HepG2 (cell line): ENCODE data around the gene ZNF584. TPM values are rescaled to one million over a fixed set of nuclear protein-coding genes. Genes with fewer than 3 reads are reported as not detected.
A peak's percentile ranks its signal among the peaks of the same experiment; 100 is the strongest.

Experiments used
- GABPA ChIP-seq, 2 experiments: IDR thresholded peaks; 2 replicates each; pipeline ENCODE4 v1.6.1; 2011 to 2016; ENCODE audit warnings: low read depth in 2 of 2, low read length in 1 of 2, missing biosample characterization in 1 of 2, missing genetic modification characterization in 1 of 2
- GATAD2A ChIP-seq: IDR thresholded peaks from 2 replicates; pipeline ENCODE4 v1.6.1; 2016
- GFI1 ChIP-seq: sonication (generic); formaldehyde crosslinking; IDR thresholded peaks from 2 replicates; pipeline ENCODE4 v1.5.0; 2020; ENCODE audit warnings: missing genetic modification reagents, mild to moderate bottlenecking, borderline replicate concordance
- KAT2B ChIP-seq: fragments of 150-350 bp; IDR thresholded peaks from 2 replicates; pipeline ENCODE4 v1.6.1; 2014; ENCODE audit warnings: low read depth, low read length, borderline replicate concordance
- KDM1A ChIP-seq: IDR thresholded peaks from 2 replicates; pipeline ENCODE4 v1.6.1; 2016; ENCODE audit warnings: missing compliant biosample characterization
- NCOR1 ChIP-seq: fragments of 200-600 bp; sonication (generic); IDR thresholded peaks from 2 replicates; pipeline ENCODE4 v1.7.0; 2017; ENCODE audit warnings: antibody characterized with exemption, low read length, borderline replicate concordance
- NFYC ChIP-seq: IDR thresholded peaks from 2 replicates; pipeline ENCODE4 v1.6.1; 2016; ENCODE audit warnings: missing genetic modification reagents, missing compliant biosample characterization
- RBM39 ChIP-seq: fragments of 200-400 bp; formaldehyde crosslinking; IDR thresholded peaks from one replicate; pipeline ENCODE4 v1.6.1; 2018; ENCODE audit warnings: antibody characterized with exemption, mild to moderate bottlenecking, low read depth, low read length; ENCODE audit not compliant: poor library complexity, severe bottlenecking
- REXO4 ChIP-seq: sonication (generic); formaldehyde crosslinking; IDR thresholded peaks from 2 replicates; pipeline ENCODE4 v1.8.0; 2022; ENCODE audit warnings: missing genetic modification reagents, mild to moderate bottlenecking, borderline replicate concordance
- TBX3 ChIP-seq: fragments of 450-650 bp; IDR thresholded peaks from 2 replicates; pipeline ENCODE4 v1.6.1; 2017; ENCODE audit warnings: antibody characterized with exemption, mild to moderate bottlenecking, inconsistent platforms, borderline replicate concordance
- TOE1 ChIP-seq: sonication (generic); formaldehyde crosslinking; IDR thresholded peaks from 2 replicates; pipeline ENCODE4 v1.4.0; 2020; ENCODE audit warnings: mild to moderate bottlenecking, missing genetic modification reagents
- ZFP62 ChIP-seq: sonication (generic); formaldehyde crosslinking; IDR thresholded peaks from 2 replicates; pipeline ENCODE4 v1.4.0; 2020; ENCODE audit warnings: missing genetic modification reagents
- ZNF30 ChIP-seq: sonication (generic); formaldehyde crosslinking; IDR thresholded peaks from 2 replicates; pipeline ENCODE4 v1.5.0; 2020; ENCODE audit warnings: mild to moderate bottlenecking, missing genetic modification reagents
- ZNF446 ChIP-seq: sonication (generic); formaldehyde crosslinking; IDR thresholded peaks from 2 replicates; pipeline ENCODE4 v1.5.0; 2020; ENCODE audit warnings: mild to moderate bottlenecking, missing genetic modification reagents
- ZNF530 ChIP-seq: sonication (generic); formaldehyde crosslinking; IDR thresholded peaks from 2 replicates; pipeline ENCODE4 v1.5.0; 2020; ENCODE audit warnings: low read depth, mild to moderate bottlenecking, missing genetic modification reagents
- ZNF598 ChIP-seq: sonication (generic); formaldehyde crosslinking; IDR thresholded peaks from 2 replicates; pipeline ENCODE4 v1.5.1; 2020; ENCODE audit warnings: mild to moderate bottlenecking, missing genetic modification reagents, borderline replicate concordance
- ZNF780A ChIP-seq: sonication (generic); formaldehyde crosslinking; IDR thresholded peaks from 2 replicates; pipeline ENCODE4 v1.8.0; 2022; ENCODE audit warnings: mild to moderate bottlenecking, missing genetic modification reagents, moderate library complexity
- ZNF83 ChIP-seq: sonication (generic); formaldehyde crosslinking; IDR thresholded peaks from 2 replicates; pipeline ENCODE4 v1.4.0; 2020; ENCODE audit warnings: missing genetic modification reagents, mild to moderate bottlenecking, borderline replicate concordance
- polyA plus RNA-seq, 8 experiments: library from polyadenylated mRNA; depleted of rRNA in 3 of 8; stranded (reverse) in 7 of 8; unstranded in 1 of 8; fragments of >200 nt; fragmentation: Illumina TruSeq in 4 of 8; extraction: Trizol in 4 of 8; gene quantifications; 2 replicates each; pipeline versions ENCODE4 v1.2.1 to v1.2.3, GENCODE V29; 2011 to 2016; ENCODE audit warnings: low read depth in 4 of 8, missing spikeins in 1 of 8, mixed read lengths in 1 of 8; ENCODE audit not compliant: insufficient read depth in 1 of 8
- total RNA-seq, 5 experiments: library from RNA; depleted of rRNA; stranded (reverse); fragments of >200 nt; fragmentation: Illumina TruSeq; extraction: Trizol; gene quantifications; 2 replicates each; pipeline ENCODE4 v1.2.3, GENCODE V29; 2016; ENCODE audit warnings: low read depth in 1 of 5
- TF ChIP-seq, protein P1 (sequence below): sonication (generic); formaldehyde crosslinking; IDR thresholded peaks from 2 replicates; pipeline ENCODE4 v1.9.0; 2021; ENCODE audit warnings: missing genetic modification reagents, borderline replicate concordance
- TF ChIP-seq, protein P2 (sequence below): sonication (generic); formaldehyde crosslinking; IDR thresholded peaks from 2 replicates; pipeline ENCODE4 v1.5.0; 2020; ENCODE audit warnings: mild to moderate bottlenecking, missing genetic modification reagents, moderate library complexity
- TF ChIP-seq, protein P3 (sequence below): sonication (generic); formaldehyde crosslinking; IDR thresholded peaks from 2 replicates; pipeline ENCODE4 v1.4.0; 2020; ENCODE audit warnings: missing genetic modification reagents, borderline replicate concordance

ZNF584 gene
- total and polyA plus RNA-seq, 2 of the 13 experiments (the other 11 are each of a cell fraction or from before 2014, with no cell fraction given) = 2.4 to 7.0 TPM

DNA sequence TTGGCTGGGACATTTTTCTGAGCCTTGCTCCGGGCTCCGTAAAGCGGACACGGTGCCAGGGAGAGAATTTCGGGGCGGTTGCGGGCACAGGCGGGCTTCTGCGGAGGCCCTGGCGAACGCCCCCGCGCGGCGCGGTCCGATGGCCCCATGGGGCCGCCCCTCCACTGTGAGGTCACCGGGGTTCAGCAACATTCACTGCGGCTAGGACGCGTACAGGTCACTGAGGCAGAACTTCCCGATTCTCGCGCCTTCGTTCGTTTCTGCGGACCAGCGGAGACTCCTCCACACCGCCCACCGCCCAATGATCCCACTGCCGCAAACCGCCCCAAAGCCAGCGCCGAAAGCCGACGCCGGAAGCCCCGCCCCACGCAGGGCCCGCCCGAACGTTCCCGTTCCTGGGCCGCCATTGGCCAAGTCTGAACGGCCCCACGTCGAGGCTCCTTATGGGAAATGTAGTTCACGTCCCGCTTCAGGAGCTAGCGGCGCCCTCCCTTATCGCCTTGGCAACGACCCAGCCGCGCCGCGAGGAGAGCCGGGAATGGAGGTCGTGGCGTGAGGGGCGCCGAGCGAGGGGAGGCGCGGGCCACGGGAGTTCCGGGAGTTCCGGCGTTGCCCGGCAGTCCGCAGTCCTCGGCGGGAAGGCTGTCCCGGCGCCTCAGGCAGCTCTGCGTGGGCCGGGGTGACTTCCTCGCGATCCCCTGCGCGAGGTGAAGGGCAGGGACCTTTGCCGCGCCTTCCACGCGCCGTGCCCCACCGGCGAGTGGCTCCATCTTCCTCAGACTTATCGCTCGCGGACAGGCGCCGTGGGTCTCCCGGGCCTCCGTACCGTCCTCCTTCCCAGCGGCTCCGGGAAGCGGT lies at the start of gene ZNF584 (continued):
- TF ChIP-seq ZNF30 (CRISPR knock-in tag) (no peak), TOE1 (CRISPR knock-in tag) (no peak), NFYC (CRISPR knock-in tag) (peak; percentile 95), ZNF530 (CRISPR knock-in tag) (no peak), REXO4 (peak; percentile 4; the same call in 1 of the 2 replicates), ZNF780A (no peak), NCOR1 (no peak), ZFP62 (CRISPR knock-in tag) (no peak), RBM39 (no peak), TBX3 (0 out of 2 replicates have a peak, but pooled peaks have one; percentile 6), GABPA (IDR thresholded peaks at IDR 0.05; ENCODE audit: low read depth, low read length) (peak; percentile 79), GABPA (CRISPR knock-in tag; IDR thresholded peaks at IDR 0.05; ENCODE audit: low read depth) (peak; percentile 95), ZNF446 (CRISPR knock-in tag) (no peak; the same call in 1 of the 2 replicates), KAT2B (no peak), ZNF598 (CRISPR knock-in tag) (0 out of 2 replicates have a peak, but pooled peaks have one; percentile 60), GATAD2A (CRISPR knock-in tag) (peak; percentile 40; the same call in 1 of the 2 replicates), ZNF83 (CRISPR knock-in tag) (no peak), KDM1A (CRISPR knock-in tag) (no peak), GFI1 (CRISPR knock-in tag) (no peak)
- TF ChIP-seq, protein P1, sequence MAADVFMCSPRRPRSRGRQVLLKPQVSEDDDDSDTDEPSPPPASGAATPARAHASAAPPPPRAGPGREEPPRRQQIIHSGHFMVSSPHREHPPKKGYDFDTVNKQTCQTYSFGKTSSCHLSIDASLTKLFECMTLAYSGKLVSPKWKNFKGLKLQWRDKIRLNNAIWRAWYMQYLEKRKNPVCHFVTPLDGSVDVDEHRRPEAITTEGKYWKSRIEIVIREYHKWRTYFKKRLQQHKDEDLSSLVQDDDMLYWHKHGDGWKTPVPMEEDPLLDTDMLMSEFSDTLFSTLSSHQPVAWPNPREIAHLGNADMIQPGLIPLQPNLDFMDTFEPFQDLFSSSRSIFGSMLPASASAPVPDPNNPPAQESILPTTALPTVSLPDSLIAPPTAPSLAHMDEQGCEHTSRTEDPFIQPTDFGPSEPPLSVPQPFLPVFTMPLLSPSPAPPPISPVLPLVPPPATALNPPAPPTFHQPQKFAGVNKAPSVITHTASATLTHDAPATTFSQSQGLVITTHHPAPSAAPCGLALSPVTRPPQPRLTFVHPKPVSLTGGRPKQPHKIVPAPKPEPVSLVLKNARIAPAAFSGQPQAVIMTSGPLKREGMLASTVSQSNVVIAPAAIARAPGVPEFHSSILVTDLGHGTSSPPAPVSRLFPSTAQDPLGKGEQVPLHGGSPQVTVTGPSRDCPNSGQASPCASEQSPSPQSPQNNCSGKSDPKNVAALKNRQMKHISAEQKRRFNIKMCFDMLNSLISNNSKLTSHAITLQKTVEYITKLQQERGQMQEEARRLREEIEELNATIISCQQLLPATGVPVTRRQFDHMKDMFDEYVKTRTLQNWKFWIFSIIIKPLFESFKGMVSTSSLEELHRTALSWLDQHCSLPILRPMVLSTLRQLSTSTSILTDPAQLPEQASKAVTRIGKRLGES (CRISPR knock-in tag) = no peak
- TF ChIP-seq, protein P2, sequence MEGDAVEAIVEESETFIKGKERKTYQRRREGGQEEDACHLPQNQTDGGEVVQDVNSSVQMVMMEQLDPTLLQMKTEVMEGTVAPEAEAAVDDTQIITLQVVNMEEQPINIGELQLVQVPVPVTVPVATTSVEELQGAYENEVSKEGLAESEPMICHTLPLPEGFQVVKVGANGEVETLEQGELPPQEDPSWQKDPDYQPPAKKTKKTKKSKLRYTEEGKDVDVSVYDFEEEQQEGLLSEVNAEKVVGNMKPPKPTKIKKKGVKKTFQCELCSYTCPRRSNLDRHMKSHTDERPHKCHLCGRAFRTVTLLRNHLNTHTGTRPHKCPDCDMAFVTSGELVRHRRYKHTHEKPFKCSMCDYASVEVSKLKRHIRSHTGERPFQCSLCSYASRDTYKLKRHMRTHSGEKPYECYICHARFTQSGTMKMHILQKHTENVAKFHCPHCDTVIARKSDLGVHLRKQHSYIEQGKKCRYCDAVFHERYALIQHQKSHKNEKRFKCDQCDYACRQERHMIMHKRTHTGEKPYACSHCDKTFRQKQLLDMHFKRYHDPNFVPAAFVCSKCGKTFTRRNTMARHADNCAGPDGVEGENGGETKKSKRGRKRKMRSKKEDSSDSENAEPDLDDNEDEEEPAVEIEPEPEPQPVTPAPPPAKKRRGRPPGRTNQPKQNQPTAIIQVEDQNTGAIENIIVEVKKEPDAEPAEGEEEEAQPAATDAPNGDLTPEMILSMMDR (CRISPR knock-in tag) = peak; percentile 47
- TF ChIP-seq, protein P3, sequence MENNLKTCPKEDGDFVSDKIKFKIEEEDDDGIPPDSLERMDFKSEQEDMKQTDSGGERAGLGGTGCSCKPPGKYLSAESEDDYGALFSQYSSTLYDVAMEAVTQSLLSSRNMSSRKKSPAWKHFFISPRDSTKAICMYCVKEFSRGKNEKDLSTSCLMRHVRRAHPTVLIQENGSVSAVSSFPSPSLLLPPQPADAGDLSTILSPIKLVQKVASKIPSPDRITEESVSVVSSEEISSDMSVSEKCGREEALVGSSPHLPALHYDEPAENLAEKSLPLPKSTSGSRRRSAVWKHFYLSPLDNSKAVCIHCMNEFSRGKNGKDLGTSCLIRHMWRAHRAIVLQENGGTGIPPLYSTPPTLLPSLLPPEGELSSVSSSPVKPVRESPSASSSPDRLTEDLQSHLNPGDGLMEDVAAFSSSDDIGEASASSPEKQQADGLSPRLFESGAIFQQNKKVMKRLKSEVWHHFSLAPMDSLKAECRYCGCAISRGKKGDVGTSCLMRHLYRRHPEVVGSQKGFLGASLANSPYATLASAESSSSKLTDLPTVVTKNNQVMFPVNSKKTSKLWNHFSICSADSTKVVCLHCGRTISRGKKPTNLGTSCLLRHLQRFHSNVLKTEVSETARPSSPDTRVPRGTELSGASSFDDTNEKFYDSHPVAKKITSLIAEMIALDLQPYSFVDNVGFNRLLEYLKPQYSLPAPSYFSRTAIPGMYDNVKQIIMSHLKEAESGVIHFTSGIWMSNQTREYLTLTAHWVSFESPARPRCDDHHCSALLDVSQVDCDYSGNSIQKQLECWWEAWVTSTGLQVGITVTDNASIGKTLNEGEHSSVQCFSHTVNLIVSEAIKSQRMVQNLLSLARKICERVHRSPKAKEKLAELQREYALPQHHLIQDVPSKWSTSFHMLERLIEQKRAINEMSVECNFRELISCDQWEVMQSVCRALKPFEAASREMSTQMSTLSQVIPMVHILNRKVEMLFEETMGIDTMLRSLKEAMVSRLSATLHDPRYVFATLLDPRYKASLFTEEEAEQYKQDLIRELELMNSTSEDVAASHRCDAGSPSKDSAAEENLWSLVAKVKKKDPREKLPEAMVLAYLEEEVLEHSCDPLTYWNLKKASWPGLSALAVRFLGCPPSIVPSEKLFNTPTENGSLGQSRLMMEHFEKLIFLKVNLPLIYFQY = no peak
